Stimulated activated memory B cell treated with anti-CD40 and anti-IgM and Interleukin-4, amounts not matched to agents 10 μg/mL and 1 μg/mL and 100 μg/mL, for 72 hours (primary cell): ENCODE measurements around the gene TSSC4.

Source experiments
- ATAC-seq: fragments of 150-1000 bp; cut with Tn5 transposase; 2 replicates; pipeline ENCODE4 v1.10.0; 2021
- H3K27ac Mint-ChIP-seq: one replicate; pipeline ENCODE4 v1.8.0; 2022; ENCODE audit warnings: mild to moderate bottlenecking, mixed read lengths
- H3K27me3 Mint-ChIP-seq: one replicate; pipeline ENCODE4 v1.8.0; 2022; ENCODE audit warnings: mixed read lengths
- H3K36me3 Mint-ChIP-seq: one replicate; pipeline ENCODE4 v1.8.0; 2022; ENCODE audit warnings: mixed read lengths
- H3K4me1 Mint-ChIP-seq: one replicate; pipeline ENCODE4 v1.8.0; 2022; ENCODE audit warnings: mixed read lengths
- H3K4me3 Mint-ChIP-seq: one replicate; pipeline ENCODE4 v1.8.0; 2022; ENCODE audit warnings: mild to moderate bottlenecking, moderate library complexity, mixed read lengths
- H3K9me3 Mint-ChIP-seq: one replicate; pipeline ENCODE4 v1.8.0; 2022; ENCODE audit warnings: mixed read lengths

The TSSC4 gene

GRCh38 chr11:2413742-2414579 lies 13.4 kb downstream of the TSSC4 start:
- no peak for ATAC-seq
- no peaks in the 10 kb centered on the region for H3K9me3 Mint-ChIP-seq
- no peak overlapping the region for H3K27ac Mint-ChIP-seq
- no peaks in the 10 kb centered on the region for H3K4me1 Mint-ChIP-seq
- H3K27me3 Mint-ChIP-seq, result peaks cover 9% of the 10 kb centered on the region
- no peaks in the 10 kb centered on the region for H3K36me3 Mint-ChIP-seq
- H3K4me3 Mint-ChIP-seq, result no peak overlapping the region

- Mint-ChIP-seq H3K4me3 (no peak overlapping the region), H3K4me1 (no peaks in the 10 kb centered on the region), H3K36me3 (no peaks in the 10 kb centered on the region), H3K9me3 (no peaks in the 10 kb centered on the region), H3K27ac (no peak overlapping the region), H3K27me3 (peaks cover 9% of the 10 kb centered on the region)
- no peak for ATAC-seq
These were observed 14.1 kb downstream of the TSSC4 start for GRCh38 chr11:2414616-2415015.

GRCh38 chr11:2415171-2415570 lies 14.6 kb downstream of the TSSC4 start:
- ATAC-seq, result no peak
- Mint-ChIP-seq H3K9me3 (no peaks in the 10 kb centered on the region), H3K4me3 (no peak overlapping the region), H3K4me1 (no peaks in the 10 kb centered on the region), H3K27me3 (peaks cover 9% of the 10 kb centered on the region), H3K27ac (no peak overlapping the region), H3K36me3 (no peaks in the 10 kb centered on the region)

GRCh38 chr11:2415601-2416380 lies 15.2 kb downstream of the TSSC4 start:
- H3K27ac Mint-ChIP-seq, result no peak overlapping the region
- peaks cover 9% of the 10 kb centered on the region for H3K27me3 Mint-ChIP-seq
- peaks cover 5% of the 10 kb centered on the region for H3K4me1 Mint-ChIP-seq
- no peak overlapping the region for H3K4me3 Mint-ChIP-seq
- no peaks in the 10 kb centered on the region for H3K36me3 Mint-ChIP-seq
- ATAC-seq, result no peak
- H3K9me3 Mint-ChIP-seq, result no peaks in the 10 kb centered on the region

- Mint-ChIP-seq H3K27me3 (peaks cover 6% of the 10 kb centered on the region), H3K4me3 (no peak overlapping the region), H3K36me3 (no peaks in the 10 kb centered on the region), H3K27ac (no peak overlapping the region), H3K9me3 (no peaks in the 10 kb centered on the region), H3K4me1 (peaks cover 7% of the 10 kb centered on the region)
- ATAC-seq, result no peak
These were observed 16.2 kb downstream of the TSSC4 start for GRCh38 chr11:2416765-2417164.

GRCh38 chr11:2417856-2418692 lies 17.5 kb downstream of the TSSC4 start:
- H3K9me3 Mint-ChIP-seq, result no peaks in the 10 kb centered on the region
- H3K36me3 Mint-ChIP-seq, result no peaks in the 10 kb centered on the region
- H3K4me1 Mint-ChIP-seq, result peaks cover 7% of the 10 kb centered on the region
- ATAC-seq, result no peak
- H3K4me3 Mint-ChIP-seq, result no peak overlapping the region
- H3K27me3 Mint-ChIP-seq, result peaks cover 10% of the 10 kb centered on the region
- H3K27ac Mint-ChIP-seq, result no peak overlapping the region

GRCh38 chr11:2418693-2419360 lies 18.3 kb downstream of the TSSC4 start:
- H3K4me3 Mint-ChIP-seq, result no peak overlapping the region
- H3K27ac Mint-ChIP-seq, result no peak overlapping the region
- H3K36me3 Mint-ChIP-seq, result no peaks in the 10 kb centered on the region
- H3K9me3 Mint-ChIP-seq, result no peaks in the 10 kb centered on the region
- peaks cover 10% of the 10 kb centered on the region for H3K27me3 Mint-ChIP-seq
- ATAC-seq, result no peak
- H3K4me1 Mint-ChIP-seq, result peaks cover 7% of the 10 kb centered on the region

- Mint-ChIP-seq H3K4me3 (no peak overlapping the region), H3K4me1 (peaks cover 7% of the 10 kb centered on the region), H3K27ac (no peak overlapping the region), H3K9me3 (no peaks in the 10 kb centered on the region), H3K27me3 (peaks cover 10% of the 10 kb centered on the region), H3K36me3 (no peaks in the 10 kb centered on the region)
- no peak for ATAC-seq
These were observed 19.3 kb downstream of the TSSC4 start for GRCh38 chr11:2419638-2420501.

GRCh38 chr11:2420502-2421225 lies 20.1 kb downstream of the TSSC4 start:
- Mint-ChIP-seq H3K9me3 (no peaks in the 10 kb centered on the region), H3K27me3 (peaks cover 10% of the 10 kb centered on the region), H3K4me3 (no peak overlapping the region), H3K4me1 (peaks cover 7% of the 10 kb centered on the region), H3K36me3 (no peaks in the 10 kb centered on the region), H3K27ac (no peak overlapping the region)
- peak; percentile 84 for ATAC-seq

- Mint-ChIP-seq H3K36me3 (no peaks in the 10 kb centered on the region), H3K4me3 (no peak overlapping the region), H3K4me1 (peaks cover 7% of the 10 kb centered on the region), H3K9me3 (no peaks in the 10 kb centered on the region), H3K27me3 (peaks cover 10% of the 10 kb centered on the region), H3K27ac (no peak overlapping the region)
- ATAC-seq, result no peak
These were observed 20.9 kb downstream of the TSSC4 start for GRCh38 chr11:2421226-2421994.

- peaks cover 7% of the 10 kb centered on the region for H3K4me1 Mint-ChIP-seq
- H3K9me3 Mint-ChIP-seq, result no peaks in the 10 kb centered on the region
- ATAC-seq, result no peak
- H3K27me3 Mint-ChIP-seq, result peaks cover 10% of the 10 kb centered on the region
- H3K36me3 Mint-ChIP-seq, result no peaks in the 10 kb centered on the region
- H3K27ac Mint-ChIP-seq, result no peak overlapping the region
- H3K4me3 Mint-ChIP-seq, result no peak overlapping the region
These were observed 21.4 kb downstream of the TSSC4 start for GRCh38 chr11:2421996-2422395.

- H3K4me3 Mint-ChIP-seq, result no peak overlapping the region
- peaks cover 7% of the 10 kb centered on the region for H3K4me1 Mint-ChIP-seq
- no peaks in the 10 kb centered on the region for H3K9me3 Mint-ChIP-seq
- H3K27ac Mint-ChIP-seq, result no peak overlapping the region
- peaks cover 10% of the 10 kb centered on the region for H3K27me3 Mint-ChIP-seq
- no peaks in the 10 kb centered on the region for H3K36me3 Mint-ChIP-seq
- ATAC-seq, result no peak
These were observed 22.1 kb downstream of the TSSC4 start for GRCh38 chr11:2422461-2423156.
